NCI-H2029 (cell line): Measurements from ENCODE around the gene TMC2.

Source experiments
- DNase-seq: peaks from one replicate; lab custom pipeline; 2025; lab: John Stamatoyannopoulos, UW

TMC2 gene

DNA sequence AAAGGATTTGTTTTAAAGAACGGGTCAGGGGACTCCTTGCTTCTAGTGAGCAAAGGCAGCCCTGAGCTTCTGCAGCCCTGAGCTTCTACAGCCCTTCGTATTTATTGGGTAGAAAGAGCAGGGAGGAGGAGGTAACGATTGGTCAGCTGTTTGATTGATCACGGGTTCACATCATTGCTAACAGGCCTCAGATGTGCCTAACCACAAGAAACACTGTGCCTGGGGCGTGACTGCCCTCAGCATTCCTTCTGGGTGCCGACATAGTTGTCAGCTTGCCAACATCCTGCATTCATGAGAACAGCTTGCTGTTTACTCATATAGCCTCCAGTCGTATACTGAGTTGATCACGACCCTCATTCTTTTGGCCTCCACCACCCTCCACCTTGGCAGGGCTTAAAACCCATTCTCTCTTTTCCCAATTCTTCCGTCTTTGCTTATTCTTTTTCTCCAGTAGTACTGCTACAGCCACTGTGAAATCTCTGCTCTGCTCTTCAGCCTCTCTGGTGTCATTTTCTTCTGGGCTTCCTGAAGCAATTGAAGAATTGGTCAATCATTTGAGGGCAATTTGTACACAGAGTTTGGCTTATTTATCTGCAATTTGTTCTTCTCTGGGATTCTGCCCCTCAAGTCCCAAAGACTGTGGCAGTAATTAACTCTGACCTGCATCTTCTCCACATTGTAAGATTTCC, 90.6 kb downstream of the TMC2 start:
- DNase-seq, result peak; percentile 5

DNA sequence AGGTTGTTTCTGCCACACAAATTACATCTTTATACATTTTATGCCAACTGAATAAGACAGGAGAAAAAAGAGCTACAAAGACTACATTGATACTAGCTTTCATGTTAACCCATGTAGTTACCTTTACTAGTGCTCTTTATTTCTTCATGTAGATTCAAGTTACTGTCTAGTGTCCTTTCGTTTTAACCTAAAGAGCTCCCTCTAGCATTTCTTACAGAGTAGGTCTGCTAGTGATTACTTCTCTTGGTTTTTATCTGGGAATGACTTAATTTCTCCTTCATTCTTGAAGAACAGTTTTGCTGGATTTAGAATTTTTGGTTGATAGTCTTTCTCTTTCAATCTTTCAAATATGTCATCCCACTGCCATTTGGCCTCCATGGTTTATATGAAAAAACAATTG, 94.9 kb downstream of the TMC2 start:
- no peak for DNase-seq

DNA sequence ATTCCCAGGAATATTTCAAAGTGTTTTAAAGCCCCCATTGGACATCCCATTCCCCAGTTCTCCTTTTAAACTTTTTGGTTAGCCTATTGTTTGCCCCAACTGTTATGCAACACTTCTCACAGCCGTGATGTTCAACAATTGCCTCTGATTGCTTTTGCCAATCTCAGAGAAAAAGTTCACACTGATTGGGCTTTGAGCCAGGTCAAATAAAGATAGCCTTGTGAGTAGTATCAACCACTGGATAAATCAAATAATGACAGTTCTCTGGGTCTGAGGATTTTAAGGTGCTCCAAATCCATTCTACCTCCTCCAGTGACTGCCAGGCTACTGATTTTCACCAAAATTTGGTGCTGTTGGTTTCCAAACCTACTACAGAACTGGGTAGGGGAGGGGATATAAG, 97.0 kb downstream of the TMC2 start:
- DNase-seq, result no peak

DNA sequence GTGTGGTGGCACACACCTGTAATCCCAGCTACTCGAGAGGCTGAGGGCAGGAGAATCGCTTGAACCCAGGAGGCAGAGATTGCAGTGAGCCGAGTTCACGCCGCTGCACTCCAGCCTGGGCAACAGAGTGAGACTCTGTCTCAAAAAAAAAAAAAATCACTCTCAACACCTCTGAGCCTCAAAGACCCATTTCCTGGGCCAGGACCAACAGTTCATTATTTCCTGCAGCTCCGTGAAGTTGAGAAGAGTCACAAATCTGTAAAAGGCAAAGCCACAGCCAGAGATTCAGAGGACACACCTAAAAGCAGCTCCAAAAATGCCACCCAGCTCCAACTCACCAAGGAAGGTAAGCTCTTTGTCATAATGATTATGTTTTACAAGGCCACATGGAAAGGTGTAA, 100.9 kb downstream of the TMC2 start:
- no peak for DNase-seq

DNA sequence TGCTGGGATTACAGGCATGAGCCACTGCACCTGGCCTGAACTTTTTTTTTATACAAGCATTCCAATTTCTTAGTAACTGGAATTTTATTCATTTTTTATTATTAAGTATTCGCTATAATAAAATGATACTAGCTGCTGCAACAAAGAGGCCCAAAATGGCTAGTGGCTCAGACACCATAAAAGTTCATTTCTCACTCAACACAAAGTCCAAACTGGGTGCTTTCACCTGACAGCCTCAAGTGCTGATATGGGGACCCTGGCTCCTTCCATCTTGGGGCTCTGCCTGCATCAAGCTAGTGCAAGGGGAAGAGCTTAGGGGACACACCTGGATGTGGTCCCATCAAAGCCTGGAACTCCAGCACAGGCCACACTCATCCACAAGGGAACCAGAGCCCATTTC, 103.9 kb downstream of the TMC2 start:
- no peak for DNase-seq

DNA sequence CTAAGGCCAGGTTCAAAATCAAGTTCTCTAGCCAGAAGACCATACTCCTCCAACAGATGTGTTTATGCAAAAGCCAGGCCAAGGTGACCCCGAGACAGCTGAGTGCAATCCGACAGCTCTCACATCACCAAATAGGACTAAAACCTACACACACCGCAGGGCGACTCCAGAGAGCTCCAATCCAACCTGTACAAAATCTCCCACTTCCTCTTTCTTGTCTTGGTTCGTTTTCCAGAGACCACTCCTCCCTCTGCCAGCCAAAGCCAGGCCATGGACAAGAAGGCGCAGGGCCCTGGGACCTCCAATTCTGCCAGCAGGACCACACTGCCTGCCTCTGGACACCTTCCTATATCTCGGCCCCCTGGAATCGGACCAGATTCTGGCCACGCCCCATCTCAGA, 104.5 kb downstream of the TMC2 start:
- no peak for DNase-seq

DNA sequence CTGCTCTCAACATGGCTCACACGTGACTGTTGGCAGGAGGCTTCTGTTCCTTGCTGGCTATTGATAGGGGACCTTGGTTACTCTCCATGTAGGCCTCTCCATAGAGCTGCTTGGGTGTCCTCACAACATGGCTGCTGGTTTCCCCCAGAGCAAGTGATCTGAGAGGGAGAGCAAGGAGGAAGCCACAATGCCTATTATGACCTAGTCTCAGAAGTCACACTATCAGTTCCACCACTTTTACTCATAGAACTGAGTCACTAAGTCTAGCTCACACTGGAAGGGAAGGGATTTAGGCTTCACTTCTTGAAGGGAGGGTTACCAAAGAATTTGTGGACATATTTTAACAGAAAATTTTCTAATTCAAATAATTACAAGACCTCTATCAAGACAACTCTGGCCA, 107.3 kb downstream of the TMC2 start:
- DNase-seq, result no peak

DNA sequence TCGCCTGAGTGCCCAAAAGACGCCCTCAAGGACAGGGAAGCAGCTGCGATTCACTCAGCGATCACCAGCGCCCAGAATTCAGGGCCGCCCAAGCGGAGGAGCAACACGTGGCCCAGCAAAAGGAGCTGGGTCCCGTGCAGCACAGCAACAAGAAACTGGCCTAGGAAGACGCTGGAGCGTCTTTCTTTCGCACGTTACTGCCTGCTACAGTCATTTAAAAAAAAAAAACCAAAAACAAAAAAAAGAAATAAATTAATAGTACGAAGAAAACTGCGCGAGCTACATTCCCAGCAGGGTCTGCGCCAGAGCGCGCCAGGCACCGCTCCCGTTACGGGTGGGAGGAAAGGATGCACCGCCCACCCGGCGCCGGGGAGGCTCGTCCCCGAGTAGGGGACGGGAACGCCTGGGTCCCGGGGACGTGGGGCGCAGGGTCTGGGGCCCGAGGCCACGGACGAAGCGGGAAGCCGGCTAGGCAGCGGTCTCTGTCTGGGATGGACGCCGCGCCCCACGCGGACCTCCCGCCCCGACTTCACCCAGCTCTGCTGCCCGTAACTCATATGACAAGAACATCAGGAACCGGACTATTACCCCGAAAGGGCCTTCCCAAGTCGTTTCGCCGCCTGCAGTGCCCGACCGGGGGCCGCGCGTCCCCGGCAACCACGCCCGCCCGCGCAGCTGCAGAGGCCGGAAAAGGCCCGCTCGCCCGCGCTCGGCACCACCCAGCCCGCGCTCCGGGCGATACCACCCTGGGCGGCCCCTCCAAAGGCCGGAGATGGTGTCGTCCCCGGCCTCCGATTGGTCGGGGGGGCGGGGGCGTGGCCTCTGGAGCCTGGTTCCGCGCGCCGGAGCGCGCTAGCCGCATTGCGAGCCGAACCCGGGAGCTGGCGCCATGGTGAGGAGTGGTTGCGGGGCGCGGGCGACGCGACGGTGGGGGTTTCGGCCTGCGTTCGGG, 115.7 kb downstream of the TMC2 start, which contains the start of gene NOP56:
Gene NOP56, plus strand, starts transcription at position 861 of the 952 bp plus-strand sequence. Its CDS starts 29 bp downstream, at position 890.
- DNase-seq, result peak; percentile 86

DNA sequence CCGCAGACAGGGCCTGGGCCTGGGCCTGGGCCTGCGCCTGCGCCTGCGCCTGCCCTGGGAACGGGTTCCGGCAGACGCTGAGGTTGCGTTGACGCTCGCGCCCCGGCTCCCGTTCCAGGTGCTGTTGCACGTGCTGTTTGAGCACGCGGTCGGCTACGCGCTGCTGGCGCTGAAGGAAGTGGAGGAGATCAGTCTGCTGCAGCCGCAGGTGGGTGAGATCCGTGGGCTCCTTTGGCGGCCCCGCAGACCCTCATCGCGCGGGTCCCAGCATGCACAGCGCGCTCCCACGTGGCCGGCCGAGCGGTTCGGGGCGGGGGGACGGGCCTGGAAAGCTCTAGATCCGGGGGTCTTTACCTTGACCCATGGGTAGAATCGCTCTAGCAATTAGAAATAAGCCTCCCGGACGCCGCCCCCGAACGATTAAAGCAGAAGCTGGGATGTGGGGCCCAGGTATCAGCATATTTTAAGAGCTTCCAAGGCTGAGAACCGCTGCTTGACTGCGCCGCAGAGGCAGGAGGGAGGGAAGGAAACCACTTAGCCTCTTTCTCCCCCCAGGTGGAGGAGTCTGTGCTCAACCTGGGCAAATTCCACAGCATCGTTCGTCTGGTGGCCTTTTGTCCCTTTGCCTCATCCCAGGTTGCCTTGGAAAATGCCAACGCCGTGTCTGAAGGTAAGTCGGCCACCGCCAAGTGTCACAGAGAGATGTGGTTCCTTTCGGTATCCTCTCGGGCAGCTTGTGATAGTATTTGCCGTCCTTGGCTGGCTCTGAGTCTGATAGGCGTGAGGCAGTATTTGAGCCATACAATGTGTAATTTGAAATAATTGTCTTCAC, 116.6 kb downstream of the TMC2 start:
- peak; percentile 75 for DNase-seq

DNA sequence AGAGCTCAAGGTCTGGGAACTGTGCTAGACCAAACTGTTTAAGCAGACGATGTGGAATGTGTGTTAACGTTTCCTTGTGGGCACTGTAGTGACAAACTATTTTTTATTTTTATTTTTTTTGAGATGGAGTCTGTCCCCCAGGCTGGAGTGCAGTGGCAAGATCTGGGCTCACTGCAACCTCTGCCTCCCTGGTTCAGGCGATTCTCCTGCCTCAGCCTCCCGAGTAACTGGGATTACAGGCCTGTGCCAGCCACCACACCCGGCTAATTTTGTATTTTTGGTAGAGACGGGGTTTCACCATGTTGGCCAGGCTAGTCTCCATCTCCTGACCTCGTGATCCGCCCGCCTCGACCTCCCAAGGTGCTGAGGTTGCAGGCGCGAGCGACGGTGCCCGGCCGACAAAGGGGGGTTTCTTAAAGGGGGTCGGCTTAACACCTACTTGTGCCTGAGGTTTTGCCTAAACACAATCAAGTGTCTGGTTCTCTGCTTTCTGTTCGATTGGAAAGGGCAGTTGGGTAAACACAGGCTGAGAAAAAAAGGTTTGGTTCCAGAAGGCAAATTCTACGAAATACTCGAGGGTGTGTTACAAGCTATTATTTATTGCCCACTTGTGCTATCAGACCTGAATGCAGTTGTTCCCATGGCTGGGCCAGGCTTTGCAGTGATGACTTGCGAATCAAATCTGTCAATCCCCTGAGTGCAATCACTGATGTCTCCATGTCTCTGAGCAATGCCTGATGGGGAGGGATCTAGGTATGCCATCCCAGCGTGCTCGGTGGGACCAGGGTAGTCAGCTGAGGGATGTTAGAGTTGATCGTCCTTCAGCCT, 117.4 kb downstream of the TMC2 start:
- DNase-seq, result no peak

DNA sequence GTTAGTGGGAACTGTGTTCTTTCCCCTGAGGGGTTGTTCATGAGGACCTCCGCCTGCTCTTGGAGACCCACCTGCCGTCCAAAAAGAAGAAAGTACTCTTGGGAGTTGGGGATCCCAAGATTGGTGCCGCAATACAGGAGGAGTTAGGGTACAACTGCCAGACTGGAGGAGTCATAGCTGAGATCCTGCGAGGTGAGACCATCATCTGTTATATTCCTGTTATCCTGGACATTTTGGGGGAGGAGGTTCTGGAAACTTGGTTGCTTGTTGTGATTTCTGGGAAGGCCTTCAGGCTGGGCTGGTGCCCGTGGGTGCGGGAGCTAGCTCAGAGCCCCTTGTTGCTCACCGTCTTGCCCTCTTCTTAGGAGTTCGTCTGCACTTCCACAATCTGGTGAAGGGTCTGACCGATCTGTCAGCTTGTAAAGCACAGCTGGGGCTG, 118.0 kb downstream of the TMC2 start:
- no peak for DNase-seq

DNA sequence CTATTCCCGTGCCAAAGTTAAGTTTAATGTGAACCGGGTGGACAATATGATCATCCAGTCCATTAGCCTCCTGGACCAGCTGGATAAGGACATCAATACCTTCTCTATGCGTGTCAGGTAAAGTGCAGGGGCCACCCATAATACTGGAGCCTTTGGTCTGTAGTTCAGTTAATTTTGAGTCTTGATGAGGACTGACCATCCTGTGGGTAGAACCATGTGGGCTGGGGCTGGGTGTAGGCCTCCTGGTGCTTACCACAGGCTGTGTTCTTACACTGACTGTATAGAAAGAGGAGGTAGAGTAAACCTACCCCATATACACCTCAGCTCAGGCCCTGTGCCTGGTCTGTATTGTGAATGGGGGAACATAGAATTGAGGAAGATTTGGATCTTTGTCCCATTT, 118.5 kb downstream of the TMC2 start:
- DNase-seq, result no peak

DNA sequence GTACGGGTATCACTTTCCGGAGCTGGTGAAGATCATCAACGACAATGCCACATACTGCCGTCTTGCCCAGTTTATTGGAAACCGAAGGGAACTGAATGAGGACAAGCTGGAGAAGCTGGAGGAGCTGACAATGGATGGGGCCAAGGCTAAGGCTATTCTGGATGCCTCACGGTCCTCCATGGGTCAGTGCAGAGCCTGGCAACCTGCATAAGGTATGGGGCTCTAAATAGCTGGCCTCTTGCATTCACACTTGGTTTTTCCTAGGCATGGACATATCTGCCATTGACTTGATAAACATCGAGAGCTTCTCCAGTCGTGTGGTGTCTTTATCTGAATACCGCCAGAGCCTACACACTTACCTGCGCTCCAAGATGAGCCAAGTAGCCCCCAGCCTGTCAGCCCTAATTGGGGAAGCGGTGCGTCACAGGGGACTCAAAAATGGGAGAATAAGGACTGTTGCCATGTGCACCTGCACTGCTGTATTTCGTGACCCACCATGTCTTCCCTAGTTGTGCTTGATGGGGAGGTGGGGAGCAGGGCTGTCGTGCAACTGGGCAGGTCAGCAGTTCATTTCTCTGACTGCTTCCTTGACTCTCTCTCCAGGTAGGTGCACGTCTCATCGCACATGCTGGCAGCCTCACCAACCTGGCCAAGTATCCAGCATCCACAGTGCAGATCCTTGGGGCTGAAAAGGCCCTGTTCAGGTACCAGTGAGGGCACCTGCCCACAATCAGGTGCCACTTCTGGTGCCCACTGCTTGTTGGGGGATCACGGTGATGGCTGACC, 119.2 kb downstream of the TMC2 start:
- no peak for DNase-seq

DNA sequence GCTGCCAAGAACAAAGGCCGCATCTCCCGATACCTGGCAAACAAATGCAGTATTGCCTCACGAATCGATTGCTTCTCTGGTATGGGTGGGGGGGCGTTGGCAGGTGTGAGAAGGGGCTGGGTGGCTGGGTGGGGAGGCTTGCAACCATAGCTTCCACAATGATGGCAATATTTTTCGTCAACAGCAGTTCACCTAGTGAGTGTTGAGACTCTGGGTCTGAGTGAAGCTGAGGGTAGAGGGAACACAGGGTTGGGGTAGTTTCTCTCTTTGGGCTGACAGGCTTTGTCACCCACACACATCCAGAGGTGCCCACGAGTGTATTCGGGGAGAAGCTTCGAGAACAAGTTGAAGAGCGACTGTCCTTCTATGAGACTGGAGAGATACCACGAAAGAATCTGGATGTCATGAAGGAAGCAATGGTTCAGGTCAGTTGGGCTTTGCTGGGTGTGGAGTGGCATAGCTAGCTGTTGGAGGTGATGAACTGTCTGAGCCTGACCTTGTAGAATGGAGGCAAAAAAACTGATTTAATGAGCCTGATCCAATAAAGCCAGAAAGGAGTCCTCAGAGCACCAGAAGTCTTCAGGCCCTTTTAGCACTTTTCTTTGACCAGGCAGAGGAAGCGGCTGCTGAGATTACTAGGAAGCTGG, 120.2 kb downstream of the TMC2 start:
- no peak for DNase-seq

DNA sequence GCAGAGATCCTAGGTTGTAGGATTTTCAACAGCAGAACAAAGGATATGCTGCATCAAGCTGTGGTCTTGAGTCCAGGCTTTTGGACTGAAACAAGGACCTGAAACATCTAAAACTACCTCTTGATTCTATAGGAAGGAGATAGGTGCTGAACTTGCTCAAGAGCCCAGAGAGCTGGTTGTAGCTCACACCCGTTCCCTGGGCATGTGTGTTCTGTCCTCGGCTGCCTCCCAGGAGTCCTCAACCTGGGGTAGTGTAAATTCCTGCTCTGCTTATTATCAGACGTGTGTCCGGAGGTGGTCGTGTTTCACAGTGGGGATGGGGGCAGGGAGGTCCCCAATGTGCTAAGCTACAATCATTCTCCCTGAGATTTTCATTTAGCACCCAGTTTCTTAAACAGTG, 120.9 kb downstream of the TMC2 start:
- no peak for DNase-seq

DNA sequence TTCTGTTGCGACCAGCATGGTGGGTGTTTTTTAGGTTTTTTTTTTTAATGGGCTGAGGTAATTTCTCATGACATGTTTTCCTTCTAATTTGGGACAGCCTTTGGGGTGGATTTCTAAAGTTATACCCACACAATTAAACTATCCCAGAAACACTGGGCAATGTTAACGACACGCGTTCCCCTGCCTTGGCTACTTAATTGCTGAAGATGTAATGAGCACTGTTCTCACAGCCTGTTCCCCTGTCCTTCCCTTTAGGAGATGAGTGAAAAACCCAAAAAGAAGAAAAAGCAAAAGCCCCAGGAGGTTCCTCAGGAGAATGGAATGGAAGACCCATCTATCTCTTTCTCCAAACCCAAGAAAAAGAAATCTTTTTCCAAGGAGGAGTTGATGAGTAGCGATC, 121.3 kb downstream of the TMC2 start:
- DNase-seq, result no peak

DNA sequence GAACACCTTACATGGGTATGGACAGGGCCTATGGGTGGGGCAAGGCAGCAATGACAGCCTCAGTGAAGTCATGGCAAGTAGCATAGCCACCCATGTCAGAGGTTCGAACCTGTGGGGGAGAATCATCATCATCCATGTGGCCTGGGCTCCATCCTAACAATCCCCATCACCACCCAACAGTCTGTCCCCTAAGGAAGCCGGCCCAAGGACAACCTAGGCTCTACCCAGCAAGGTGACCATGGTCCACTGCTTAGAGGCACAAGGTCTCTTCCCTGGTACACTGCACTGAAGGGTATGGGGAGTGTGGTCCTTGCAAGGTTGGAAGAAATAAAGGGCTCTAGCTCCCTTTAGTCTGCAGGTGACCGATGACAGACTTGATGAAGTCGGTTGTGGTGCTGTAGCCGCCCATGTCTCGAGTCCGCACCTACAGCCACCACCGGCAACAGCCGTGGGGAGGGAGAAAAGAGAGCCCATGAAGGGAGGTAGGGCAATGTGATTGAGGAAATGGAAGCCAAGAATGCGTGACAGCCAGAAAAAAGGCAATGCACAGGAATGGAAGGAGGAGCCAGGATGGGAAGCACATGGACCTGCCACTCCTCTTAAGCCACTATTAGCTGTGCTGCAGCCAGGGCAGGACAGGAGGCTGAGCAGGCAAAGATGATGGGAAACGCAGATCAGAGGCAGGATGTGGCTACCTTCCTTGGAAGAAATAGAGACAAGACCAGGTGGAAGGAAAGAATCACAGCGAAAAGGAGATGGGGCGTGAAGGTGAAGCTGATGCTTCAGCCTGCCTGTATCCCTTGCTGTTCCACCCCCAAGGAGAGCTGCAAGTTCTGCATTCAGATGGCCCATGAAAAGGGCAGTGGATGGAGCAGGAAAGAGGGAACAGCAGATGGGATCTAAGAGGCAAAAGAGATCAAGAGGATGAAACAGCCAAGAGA, 122.3 kb downstream of the TMC2 start:
- DNase-seq, result no peak

DNA sequence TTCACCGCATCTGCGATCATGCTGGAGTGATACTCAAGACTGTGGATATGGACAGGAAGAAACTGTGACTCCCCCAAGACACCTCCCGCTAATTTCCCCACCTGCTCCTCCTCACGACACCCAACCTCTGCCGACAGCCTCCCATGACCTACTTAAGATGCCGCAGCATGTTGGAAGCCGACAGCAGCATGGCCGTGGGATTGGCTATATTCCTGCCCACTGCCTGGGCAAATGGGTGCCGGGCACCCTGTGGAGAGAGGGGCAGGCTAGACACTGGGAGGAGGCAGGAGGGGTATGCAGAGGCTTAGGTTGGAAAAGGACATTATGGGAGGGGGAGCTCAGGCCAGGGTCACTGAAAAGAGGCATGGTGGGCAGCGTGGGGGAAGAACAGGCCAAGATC, 123.2 kb downstream of the TMC2 start:
- no peak for DNase-seq

DNA sequence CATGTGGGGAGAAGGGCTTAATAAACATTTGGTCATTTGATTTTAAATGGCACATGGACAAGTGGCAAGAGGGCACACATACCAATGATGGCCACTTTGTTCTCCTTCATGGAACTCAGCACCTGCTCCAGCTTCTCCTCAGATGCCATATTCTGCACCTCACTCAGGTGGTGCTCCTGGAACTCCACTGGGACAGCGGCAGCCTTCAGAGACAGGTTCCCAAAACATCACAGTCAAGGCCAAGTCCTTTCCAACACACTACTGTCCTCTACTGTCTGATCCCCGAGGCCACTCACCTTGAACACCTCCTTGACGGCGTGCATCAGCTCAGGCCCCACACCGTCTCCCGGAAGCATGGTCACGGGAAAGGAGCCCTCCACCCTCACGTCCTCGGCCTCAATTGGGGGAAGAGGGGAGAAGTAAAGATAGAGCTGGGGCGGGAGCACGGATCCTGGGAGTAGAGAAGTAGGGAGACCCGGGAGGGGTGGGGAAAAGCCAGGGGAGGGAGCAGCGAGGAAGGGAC, 127.1 kb downstream of the TMC2 start:
- DNase-seq, result no peak
